NCI-H1048 (cell line): Measurements from ENCODE around the gene NYNRIN.

Experiments
- DNase-seq: peaks from one replicate; lab custom pipeline; 2025; lab: John Stamatoyannopoulos, UW

NYNRIN gene

GRCh38 chr14:24392325-24393091 lies 6.3 kb upstream of the NYNRIN start:
- no peak for DNase-seq

GRCh38 chr14:24394275-24394674 lies 4.5 kb upstream of the NYNRIN start:
- no peak for DNase-seq

GRCh38 chr14:24395609-24396582 lies 2.9 kb upstream of the NYNRIN start:
- no peak for DNase-seq

- DNase-seq: no peak
Observed at GRCh38 chr14:24397639-24398292, 1.0 kb upstream of the NYNRIN start.

GRCh38 chr14:24398293-24398652 lies 530 bp upstream of the NYNRIN start:
- DNase-seq: no peak

GRCh38 chr14:24399447-24399822 lies 632 bp downstream of the NYNRIN start:
- no peak for DNase-seq

- DNase-seq: no peak
Observed at GRCh38 chr14:24399999-24400718, 1.4 kb downstream of the NYNRIN start.

- DNase-seq: no peak
Observed at GRCh38 chr14:24401810-24402702, 3.3 kb downstream of the NYNRIN start.

GRCh38 chr14:24403294-24403998 lies 4.6 kb downstream of the NYNRIN start:
- no peak for DNase-seq

- no peak for DNase-seq
Observed at GRCh38 chr14:24404814-24405213, 6.0 kb downstream of the NYNRIN start.

GRCh38 chr14:24406416-24406815 lies 7.6 kb downstream of the NYNRIN start:
- DNase-seq: no peak

GRCh38 chr14:24407608-24408325 lies 9.0 kb downstream of the NYNRIN start:
- no peak for DNase-seq

- no peak for DNase-seq
Observed at GRCh38 chr14:24408764-24409163, 10.0 kb downstream of the NYNRIN start.

- no peak for DNase-seq
Observed at GRCh38 chr14:24409192-24409591, 10.4 kb downstream of the NYNRIN start.

GRCh38 chr14:24409956-24410355 lies 11.2 kb downstream of the NYNRIN start:
- no peak for DNase-seq

GRCh38 chr14:24411443-24412389 lies 12.9 kb downstream of the NYNRIN start:
- DNase-seq: no peak

GRCh38 chr14:24414077-24414476 lies 15.3 kb downstream of the NYNRIN start:
- no peak for DNase-seq

- no peak for DNase-seq
Observed at GRCh38 chr14:24414732-24415420, 16.1 kb downstream of the NYNRIN start.
